ENCODE results near the gene GOLGA2. TPM values are rescaled to one million over a fixed set of nuclear protein-coding genes. Genes with fewer than 3 reads are reported as not detected.
A peak's percentile ranks its signal among the peaks of the same experiment; 100 is the strongest.

The GOLGA2 gene
- polyA plus RNA-seq, 1 experiment: 112 TPM

DNA sequence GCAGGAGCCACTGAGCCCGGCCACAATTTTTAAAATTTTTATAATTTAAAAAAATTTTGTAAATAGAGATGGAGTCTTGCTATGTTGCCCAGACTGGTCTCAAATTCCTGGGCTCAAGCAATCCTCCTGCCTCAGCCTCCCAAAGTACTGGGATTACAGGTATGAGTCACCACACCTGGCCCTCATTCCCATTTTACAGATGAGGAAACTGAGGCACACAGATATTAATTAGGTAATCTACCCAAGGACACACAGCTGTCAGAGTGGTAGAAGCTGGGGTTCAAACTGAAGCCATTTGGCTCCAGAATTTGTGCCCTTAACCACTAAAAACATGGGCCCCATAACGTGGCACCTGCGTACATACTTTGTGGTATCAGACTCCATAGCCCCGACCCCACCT lies 38.9 kb upstream of the GOLGA2 start:
- Histone ChIP-seq H3K9me3 (ENCODE audit: control insufficient read depth, insufficient read depth, low read length) (no peaks in the 10 kb centered on the region), H3K27me3 (ENCODE audit: control insufficient read depth, insufficient read depth, low read length) (no peaks in the 10 kb centered on the region), H3K27ac (ENCODE audit: low read depth, low read length) (no peak overlapping the region), H3K4me3 (ENCODE audit: low read depth, low read length) (no peak overlapping the region)
- ChIA-PET POLR2A (interaction anchor here (0.6 kb wide), 1 partner anchor 24 kb away, joined by 3 read pairs; no protein-coding TSS in a partner anchor), CTCF (interaction anchor here (0.6 kb wide), 1 partner anchor 15 kb away, joined by 3 read pairs; no protein-coding TSS in a partner anchor)
- no peak for DNase-seq (ENCODE audit: low read depth, low spot score)
- TF ChIP-seq, protein P1, sequence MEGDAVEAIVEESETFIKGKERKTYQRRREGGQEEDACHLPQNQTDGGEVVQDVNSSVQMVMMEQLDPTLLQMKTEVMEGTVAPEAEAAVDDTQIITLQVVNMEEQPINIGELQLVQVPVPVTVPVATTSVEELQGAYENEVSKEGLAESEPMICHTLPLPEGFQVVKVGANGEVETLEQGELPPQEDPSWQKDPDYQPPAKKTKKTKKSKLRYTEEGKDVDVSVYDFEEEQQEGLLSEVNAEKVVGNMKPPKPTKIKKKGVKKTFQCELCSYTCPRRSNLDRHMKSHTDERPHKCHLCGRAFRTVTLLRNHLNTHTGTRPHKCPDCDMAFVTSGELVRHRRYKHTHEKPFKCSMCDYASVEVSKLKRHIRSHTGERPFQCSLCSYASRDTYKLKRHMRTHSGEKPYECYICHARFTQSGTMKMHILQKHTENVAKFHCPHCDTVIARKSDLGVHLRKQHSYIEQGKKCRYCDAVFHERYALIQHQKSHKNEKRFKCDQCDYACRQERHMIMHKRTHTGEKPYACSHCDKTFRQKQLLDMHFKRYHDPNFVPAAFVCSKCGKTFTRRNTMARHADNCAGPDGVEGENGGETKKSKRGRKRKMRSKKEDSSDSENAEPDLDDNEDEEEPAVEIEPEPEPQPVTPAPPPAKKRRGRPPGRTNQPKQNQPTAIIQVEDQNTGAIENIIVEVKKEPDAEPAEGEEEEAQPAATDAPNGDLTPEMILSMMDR (IDR thresholded peaks at IDR 0.05; ENCODE audit: low read depth, low read length): no peak

DNA sequence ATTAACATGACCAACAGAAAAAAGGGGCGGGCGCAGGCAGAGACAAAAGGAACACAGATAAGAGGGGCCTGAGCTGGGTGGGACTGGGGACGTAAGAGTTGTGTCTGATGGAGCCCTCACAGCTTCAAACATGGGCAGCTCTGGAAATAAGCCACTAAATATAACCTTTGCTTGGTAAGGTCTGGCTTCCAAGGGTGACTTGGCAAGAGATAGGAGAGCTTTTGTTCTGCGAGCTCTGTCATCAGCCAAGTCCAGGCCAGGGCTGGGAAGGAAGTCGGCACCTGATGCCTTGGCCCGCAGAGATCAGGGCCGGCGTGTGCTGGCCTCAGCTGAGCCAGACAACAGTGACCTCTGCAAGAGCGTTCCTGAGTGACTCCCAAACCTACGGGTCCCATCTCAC lies 34.7 kb upstream of the GOLGA2 start:
- no peak overlapping the region for H3K4me3 ChIP-seq (ENCODE audit: low read depth, low read length)
- DNase-seq (ENCODE audit: low read depth, low spot score): no peak
- H3K9me3 ChIP-seq (ENCODE audit: control insufficient read depth, insufficient read depth, low read length): no peaks in the 10 kb centered on the region; the same call in 1 of the 2 replicates
- TF ChIP-seq, protein P1 (IDR thresholded peaks at IDR 0.05; ENCODE audit: low read depth, low read length): no peak
- H3K27me3 ChIP-seq (ENCODE audit: control insufficient read depth, insufficient read depth, low read length): no peaks in the 10 kb centered on the region
- H3K27ac ChIP-seq (ENCODE audit: low read depth, low read length): no peak overlapping the region
- POLR2A ChIA-PET: interaction anchor here (1.2 kb wide), 1 partner anchor 10 kb away, joined by 3 read pairs; no protein-coding TSS in a partner anchor
- CTCF ChIA-PET: interaction anchor here (0.6 kb wide), 1 partner anchor 29 kb away, joined by 6 read pairs; no protein-coding TSS in a partner anchor

DNA sequence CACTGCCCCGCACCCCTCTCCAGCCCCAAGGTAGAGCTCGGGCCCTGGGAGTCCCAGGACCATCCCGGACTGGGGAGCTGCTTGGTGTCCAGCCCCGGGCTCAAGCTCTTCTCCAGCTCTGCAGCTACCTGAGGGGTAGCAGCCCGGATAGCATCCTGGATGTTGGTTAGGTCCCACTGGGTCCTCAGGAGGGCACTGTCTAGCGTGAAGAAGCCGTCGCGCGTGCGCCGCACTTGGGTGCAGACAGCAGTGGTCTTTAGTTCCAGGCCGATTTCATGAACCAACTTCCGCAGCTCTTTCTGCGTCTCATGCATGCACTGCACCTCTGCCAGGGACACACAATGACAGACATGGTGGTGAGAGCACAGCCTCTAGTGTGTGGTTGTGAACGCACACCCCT lies 33.7 kb upstream of the GOLGA2 start:
- TF ChIP-seq, protein P1 (IDR thresholded peaks at IDR 0.05; ENCODE audit: low read depth, low read length): no peak
- POLR2A ChIA-PET: interaction anchor here (1.2 kb wide), 1 partner anchor 9 kb away, joined by 3 read pairs; no protein-coding TSS in a partner anchor
- CTCF ChIA-PET: no interaction called here
- no peak overlapping the region for H3K27ac ChIP-seq (ENCODE audit: low read depth, low read length)
- no peak overlapping the region for H3K4me3 ChIP-seq (ENCODE audit: low read depth, low read length)
- no peaks in the 10 kb centered on the region for H3K27me3 ChIP-seq (ENCODE audit: control insufficient read depth, insufficient read depth, low read length)
- no peak for DNase-seq (ENCODE audit: low read depth, low spot score)
- H3K9me3 ChIP-seq (ENCODE audit: control insufficient read depth, insufficient read depth, low read length): no peaks in the 10 kb centered on the region; the same call in 1 of the 2 replicates

DNA sequence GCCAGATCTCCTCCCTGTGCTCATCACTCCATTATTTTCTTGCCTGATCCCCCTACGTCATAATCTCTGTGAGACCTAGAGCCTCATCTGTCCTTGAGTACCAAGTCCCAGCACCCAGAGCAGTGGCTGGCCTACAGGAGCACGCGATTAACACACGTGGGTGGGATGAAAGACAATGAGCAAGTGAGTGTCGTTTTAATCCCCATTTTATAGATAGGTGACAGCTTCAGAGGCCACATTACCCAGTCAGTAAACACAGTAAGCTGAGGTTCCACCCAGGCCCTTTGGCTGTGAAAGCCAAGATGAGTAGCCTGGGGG lies 29.1 kb upstream of the GOLGA2 start:
- TF ChIP-seq, protein P1 (IDR thresholded peaks at IDR 0.05; ENCODE audit: low read depth, low read length): no peak
- Histone ChIP-seq H3K27ac (ENCODE audit: low read depth, low read length) (no peak overlapping the region), H3K27me3 (ENCODE audit: control insufficient read depth, insufficient read depth, low read length) (no peaks in the 10 kb centered on the region), H3K9me3 (ENCODE audit: control insufficient read depth, insufficient read depth, low read length) (no peaks in the 10 kb centered on the region; the same call in 1 of the 2 replicates), H3K4me3 (ENCODE audit: low read depth, low read length) (no peak overlapping the region)
- ChIA-PET CTCF (interaction anchor here (0.6 to 2.3 kb wide), 5 partner anchors 9 to 115 kb away, joined by 3 to 15 read pairs (median 7); partner anchors contain the start of gene CERCAM), POLR2A (interaction anchor here (0.6 to 1.0 kb wide), 2 partner anchors 9 to 46 kb away, joined by 4 read pairs; no protein-coding TSS in a partner anchor)
- DNase-seq (ENCODE audit: low read depth, low spot score): no peak

DNA sequence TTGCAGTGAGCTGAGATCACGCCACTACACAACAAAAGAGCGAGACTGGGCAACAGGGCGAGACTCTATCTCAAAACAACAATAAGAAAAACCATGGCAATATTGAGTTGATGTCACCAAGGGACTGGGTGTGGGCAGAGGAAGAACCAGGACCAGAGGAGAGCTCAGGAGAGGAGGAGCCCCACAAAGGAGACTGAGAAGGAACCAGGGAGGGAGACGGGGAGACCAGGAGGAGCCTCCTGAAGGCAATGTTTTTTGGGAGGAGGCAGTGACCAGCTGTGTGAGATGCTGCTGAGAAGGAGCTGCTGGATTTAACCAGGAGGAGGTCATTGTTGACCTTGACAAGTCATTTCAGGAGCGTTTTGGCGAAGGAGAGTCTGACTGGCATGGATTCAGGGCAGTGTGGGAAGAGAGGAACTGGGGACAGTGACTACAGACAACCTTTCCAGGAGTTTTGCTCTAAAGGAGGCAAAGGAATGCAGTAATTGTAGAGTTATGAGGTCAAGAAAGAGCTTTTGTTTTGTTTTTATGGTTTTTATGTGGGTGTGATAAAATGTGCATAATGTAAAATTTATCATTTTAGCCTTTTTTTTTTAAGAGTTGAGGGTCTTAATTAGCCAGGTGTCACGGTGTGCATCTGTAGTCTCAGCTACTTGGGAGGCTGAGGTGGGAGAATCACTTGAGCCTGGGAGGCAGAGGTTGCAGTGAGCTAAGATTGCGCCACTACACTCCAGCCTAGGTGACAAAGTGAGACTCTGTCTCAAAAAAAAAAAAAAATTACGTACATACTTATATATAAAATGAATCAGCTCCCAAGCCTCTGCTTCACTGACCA lies 28.5 kb upstream of the GOLGA2 start:
- Histone ChIP-seq H3K4me3 (ENCODE audit: low read depth, low read length) (no peak overlapping the region), H3K27me3 (ENCODE audit: control insufficient read depth, insufficient read depth, low read length) (no peaks in the 10 kb centered on the region), H3K9me3 (ENCODE audit: control insufficient read depth, insufficient read depth, low read length) (no peaks in the 10 kb centered on the region), H3K27ac (ENCODE audit: low read depth, low read length) (peak overlapping the region; percentile 11)
- CTCF ChIA-PET: interaction anchor here (1.2 to 2.3 kb wide), 4 partner anchors 9 to 116 kb away, joined by 3 to 15 read pairs (median 8); partner anchors contain the start of gene CERCAM
- TF ChIP-seq, protein P1 (IDR thresholded peaks at IDR 0.05; ENCODE audit: low read depth, low read length): no peak
- POLR2A ChIA-PET: interaction anchor here (0.6 to 1.0 kb wide), 2 partner anchors 8 to 46 kb away, joined by 4 read pairs; no protein-coding TSS in a partner anchor
- no peak for DNase-seq (ENCODE audit: low read depth, low spot score)
